Activated T-cell treated with anti-CD3 and anti-CD28 coated beads, Interleukin-2, amount 50 U/mL, for 24 hours (primary cell): ENCODE data around the gene ESPN.

Experiments used
- DNase-seq: peaks from one replicate; pipeline ENCODE4 v3.0.0-alpha.2; 2020
- H3K27ac Mint-ChIP-seq: 2 replicates; pipeline ENCODE4 v1.8.0; 2020; ENCODE audit warnings: mild to moderate bottlenecking, mixed read lengths
- H3K27me3 Mint-ChIP-seq: 2 replicates; pipeline ENCODE4 v1.8.0; 2020; ENCODE audit warnings: mixed read lengths
- H3K36me3 Mint-ChIP-seq: 2 replicates; pipeline ENCODE4 v1.8.0; 2020; ENCODE audit warnings: low read depth, mixed read lengths
- H3K4me1 Mint-ChIP-seq: 2 replicates; pipeline ENCODE4 v1.8.0; 2020; ENCODE audit warnings: low read depth, mixed read lengths
- H3K4me3 Mint-ChIP-seq: 2 replicates; pipeline ENCODE4 v1.8.0; 2020; ENCODE audit warnings: mild to moderate bottlenecking, moderate library complexity, mixed read lengths
- H3K9me3 Mint-ChIP-seq: 2 replicates; pipeline ENCODE4 v1.8.0; 2020; ENCODE audit warnings: mixed read lengths

The ESPN gene

DNA sequence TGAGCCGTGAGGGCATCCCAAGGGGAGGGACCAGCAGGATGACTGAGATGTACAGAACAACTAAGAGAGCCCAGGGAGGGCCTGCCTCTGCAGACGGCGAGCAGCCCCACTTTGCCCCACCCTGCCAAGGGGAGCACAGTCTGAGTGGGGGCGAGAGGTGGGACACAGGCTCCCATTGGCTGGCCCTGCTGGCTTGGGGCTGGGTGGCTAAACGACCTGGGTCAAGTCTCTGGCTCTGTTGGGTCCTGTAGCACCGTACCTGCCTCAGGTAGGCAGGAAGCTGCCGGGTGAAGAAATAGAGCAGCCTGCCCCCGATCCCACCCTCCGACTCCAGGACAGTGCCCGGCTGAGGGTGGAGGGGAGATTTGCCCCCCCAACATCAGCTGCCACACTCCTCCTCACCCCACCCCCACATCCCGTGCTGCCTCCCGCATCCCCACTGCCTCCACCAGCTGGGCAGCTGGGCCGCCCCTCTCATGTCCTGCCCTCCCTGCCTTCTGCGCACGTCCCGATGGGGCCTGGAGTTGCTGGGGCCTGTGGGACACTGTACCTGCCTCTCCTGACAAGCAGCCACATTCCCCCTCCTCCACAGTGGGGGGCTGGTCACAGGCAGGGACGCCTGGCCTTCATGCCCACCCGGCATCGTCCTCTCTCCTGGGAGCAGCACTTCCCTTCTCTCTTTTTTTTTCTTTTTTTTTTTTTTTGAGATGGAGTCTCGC is 79.5 kb downstream of the ESPN start:
- DNase-seq: no peak
- H3K27ac Mint-ChIP-seq: no peak overlapping the region
- peaks cover 13% of the 10 kb centered on the region for H3K27me3 Mint-ChIP-seq
- H3K9me3 Mint-ChIP-seq: no peaks in the 10 kb centered on the region
- no peaks in the 10 kb centered on the region for H3K36me3 Mint-ChIP-seq
- H3K4me3 Mint-ChIP-seq: no peak overlapping the region
- no peaks in the 10 kb centered on the region for H3K4me1 Mint-ChIP-seq

DNA sequence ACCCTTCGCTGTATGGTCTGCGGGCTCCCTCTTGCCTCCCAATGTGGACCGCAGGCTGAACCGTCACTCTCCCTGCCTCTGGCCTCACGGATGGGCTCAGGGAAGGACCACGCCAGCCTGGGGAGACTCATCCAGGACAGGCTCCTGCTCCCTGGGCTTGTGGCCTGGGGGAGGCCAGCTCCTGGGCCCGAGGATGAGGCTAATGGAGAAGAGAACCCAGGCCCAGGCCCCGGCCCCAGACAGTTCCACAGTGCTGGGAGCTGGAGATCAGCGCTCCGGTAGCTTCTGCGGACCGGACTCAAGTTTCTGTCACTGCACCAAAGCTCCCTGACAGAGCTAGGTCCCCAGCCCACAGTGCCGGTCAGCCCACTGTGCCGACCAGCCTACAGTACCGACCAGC is 80.3 kb downstream of the ESPN start:
- no peaks in the 10 kb centered on the region for H3K9me3 Mint-ChIP-seq

DNA sequence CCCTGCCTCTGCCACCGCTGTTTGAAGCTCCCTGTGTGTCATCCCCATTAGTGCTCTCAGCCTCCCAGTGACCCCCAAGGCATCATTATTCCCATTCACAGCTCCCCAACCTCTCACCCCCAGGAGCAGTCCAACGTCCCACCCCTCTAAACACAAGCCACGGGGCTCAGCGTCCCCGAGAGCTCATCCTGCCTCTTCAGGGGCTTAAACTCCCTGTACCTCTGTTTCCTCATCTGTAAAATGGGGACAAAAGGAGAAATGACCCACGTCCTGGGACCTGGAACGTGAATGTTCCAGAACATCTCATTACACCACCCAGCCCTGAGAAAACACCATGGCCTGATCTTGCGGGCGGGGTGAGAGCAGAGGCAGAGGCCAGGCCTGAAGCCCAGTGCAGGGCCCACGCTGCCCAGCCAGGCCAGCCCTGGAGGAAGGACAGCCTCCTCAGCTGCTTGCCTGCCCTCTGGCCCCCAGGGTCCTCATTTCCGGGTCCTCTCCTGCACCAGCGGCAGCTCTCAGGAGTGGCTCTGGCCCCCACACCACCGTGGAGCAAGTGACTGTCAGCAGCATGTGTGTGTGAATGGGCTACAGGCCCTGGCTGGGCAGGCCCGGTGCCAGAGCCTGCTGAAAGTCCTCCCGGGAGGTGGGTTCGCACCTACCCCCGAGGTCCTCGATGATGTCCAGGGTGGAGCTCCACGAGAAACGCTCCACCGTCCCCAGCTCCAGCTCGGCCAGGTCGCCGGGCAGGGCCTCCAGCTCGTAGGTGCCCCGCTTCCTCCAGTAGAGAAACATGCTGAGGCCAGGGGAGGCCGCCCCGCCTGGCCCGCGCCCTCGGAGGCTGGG is 81.0 kb downstream of the ESPN start:
- H3K4me3 Mint-ChIP-seq: no peak overlapping the region
- no peaks in the 10 kb centered on the region for H3K4me1 Mint-ChIP-seq
- no peak for DNase-seq
- no peaks in the 10 kb centered on the region for H3K36me3 Mint-ChIP-seq
- H3K27ac Mint-ChIP-seq: no peak overlapping the region
- peaks cover 11% of the 10 kb centered on the region for H3K27me3 Mint-ChIP-seq
- no peaks in the 10 kb centered on the region for H3K9me3 Mint-ChIP-seq

More for the DNA sequence above, 80.3 kb downstream of the ESPN start:
- no peak overlapping the region for H3K27ac Mint-ChIP-seq
- H3K4me3 Mint-ChIP-seq: no peak overlapping the region
- H3K27me3 Mint-ChIP-seq: peaks cover 11% of the 10 kb centered on the region
- no peak for DNase-seq
- H3K4me1 Mint-ChIP-seq: no peaks in the 10 kb centered on the region
- no peaks in the 10 kb centered on the region for H3K36me3 Mint-ChIP-seq

DNA sequence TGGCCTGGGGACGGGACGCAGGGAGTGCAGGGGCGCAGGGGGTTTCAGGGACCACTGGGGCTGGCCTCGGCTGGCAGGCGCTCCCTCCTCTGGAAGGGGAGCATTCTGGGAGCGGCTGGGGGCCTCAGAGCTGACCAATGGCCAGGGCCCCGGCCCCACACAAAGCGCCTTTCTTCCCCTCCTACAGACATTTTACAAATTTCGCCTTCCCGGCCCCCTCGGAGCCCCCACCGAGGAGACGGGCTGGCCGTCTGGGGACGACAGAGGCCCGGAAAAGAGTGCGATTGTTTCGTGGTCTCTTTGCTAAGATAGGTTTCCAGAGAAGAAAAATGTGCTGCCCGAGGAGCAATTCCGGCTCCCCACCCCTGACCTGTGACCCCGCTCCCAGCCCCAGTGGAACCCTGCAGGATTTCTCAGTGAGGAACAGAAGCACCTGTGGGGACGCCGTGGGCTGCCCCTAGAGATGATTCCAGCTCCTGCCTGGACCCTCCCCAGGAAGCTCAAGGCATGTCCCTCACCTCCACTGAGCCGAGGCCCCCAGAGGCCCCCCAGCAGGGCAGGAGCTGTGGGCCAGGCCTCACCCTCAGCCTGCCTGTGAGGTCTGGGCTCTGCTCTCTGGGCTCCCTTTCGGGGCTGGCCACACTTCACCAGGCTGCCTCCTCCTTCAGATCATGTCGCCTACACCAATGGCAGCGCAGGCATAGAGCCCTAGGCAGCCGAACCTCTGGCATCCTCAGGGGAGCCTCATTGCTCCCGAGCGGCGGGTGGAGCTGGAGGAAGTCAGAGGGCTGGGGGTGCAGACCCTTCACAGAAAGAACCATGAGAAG is 81.8 kb downstream of the ESPN start:
- no peaks in the 10 kb centered on the region for H3K9me3 Mint-ChIP-seq
- H3K27me3 Mint-ChIP-seq: peaks cover 6% of the 10 kb centered on the region
- no peaks in the 10 kb centered on the region for H3K36me3 Mint-ChIP-seq
- no peaks in the 10 kb centered on the region for H3K4me1 Mint-ChIP-seq
- no peak overlapping the region for H3K4me3 Mint-ChIP-seq
- no peak for DNase-seq
- no peak overlapping the region for H3K27ac Mint-ChIP-seq

DNA sequence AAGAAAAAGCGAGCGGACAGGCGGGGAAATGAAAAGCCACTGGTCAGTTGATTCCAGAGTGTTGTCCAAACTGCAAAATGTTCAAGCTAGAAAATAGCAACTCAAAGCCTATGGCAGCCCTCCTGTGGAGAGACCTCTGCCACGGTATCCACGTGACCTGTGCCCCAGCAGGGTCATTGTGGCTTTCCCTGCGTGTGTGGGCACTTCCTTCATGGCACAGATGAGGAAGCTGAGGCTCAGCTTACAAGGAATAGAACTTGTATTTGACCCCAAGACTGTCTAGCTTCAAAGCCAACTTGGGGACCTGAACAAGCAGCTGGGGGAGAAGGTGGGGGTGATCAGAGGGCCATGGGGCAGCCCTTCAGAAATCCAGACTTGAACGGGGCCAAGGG is 82.5 kb downstream of the ESPN start:
- H3K9me3 Mint-ChIP-seq: no peaks in the 10 kb centered on the region
- H3K27ac Mint-ChIP-seq: no peak overlapping the region
- no peak overlapping the region for H3K4me3 Mint-ChIP-seq
- no peak for DNase-seq
- H3K4me1 Mint-ChIP-seq: no peaks in the 10 kb centered on the region
- H3K27me3 Mint-ChIP-seq: peaks cover 6% of the 10 kb centered on the region
- no peaks in the 10 kb centered on the region for H3K36me3 Mint-ChIP-seq

DNA sequence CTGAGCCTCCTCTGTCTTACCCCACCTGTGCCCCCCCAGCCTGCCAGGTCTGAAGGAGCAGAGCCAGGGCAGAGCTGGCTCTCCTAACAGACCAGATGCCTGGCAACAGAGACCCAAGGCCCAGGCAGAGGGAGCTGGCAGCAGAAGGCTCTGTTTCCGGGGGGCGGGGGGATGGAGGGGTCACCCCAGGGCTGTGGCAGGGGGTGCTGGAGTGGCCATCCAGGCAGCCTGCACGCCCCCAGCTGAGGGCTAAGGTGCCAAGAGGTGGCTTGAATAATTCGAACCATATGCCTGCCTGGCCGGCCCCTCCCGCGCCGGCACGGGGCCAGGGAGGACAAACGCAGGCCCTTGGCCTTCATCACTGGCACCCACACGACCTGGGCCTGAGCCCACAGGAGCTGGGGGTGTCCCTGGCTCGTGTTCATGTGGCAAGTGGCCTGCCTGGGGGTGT is 82.9 kb downstream of the ESPN start:
- Mint-ChIP-seq H3K9me3 (no peaks in the 10 kb centered on the region), H3K4me1 (no peaks in the 10 kb centered on the region), H3K36me3 (no peaks in the 10 kb centered on the region), H3K27ac (no peak overlapping the region), H3K27me3 (peaks cover 6% of the 10 kb centered on the region), H3K4me3 (no peak overlapping the region)
- no peak for DNase-seq

DNA sequence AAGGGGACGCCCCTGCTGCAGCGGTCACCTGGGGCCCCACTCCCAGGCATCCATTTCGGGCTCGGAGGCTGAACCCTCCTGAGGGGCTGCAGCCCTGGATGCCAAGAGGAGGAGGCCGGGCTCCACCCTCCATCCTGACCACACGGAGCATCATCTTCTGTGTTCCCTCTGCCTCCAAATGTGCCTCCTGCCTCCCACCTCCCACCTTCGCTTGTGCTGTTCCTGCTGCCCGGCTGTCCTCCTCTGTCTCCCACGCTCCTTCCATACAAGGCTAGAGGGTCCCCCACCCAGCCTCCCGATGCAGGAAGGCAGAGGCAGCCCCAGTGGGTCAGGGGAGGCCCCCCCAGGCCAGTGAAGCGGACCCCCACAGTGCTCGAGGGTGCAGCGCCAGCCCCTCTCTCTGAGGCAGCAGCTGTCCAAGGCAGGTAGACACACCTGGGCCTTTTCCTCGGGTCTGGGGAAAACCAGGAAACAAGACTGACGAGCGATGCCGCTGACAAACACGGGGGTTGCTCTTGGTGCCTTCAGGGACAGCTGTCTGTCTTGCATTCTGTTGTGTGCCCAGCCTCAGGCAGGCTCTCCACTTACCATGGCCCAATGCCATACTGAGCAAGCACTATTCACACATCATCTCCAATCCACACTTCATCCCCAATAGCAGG is 83.7 kb downstream of the ESPN start:
- Mint-ChIP-seq H3K9me3 (no peaks in the 10 kb centered on the region), H3K36me3 (no peaks in the 10 kb centered on the region), H3K27ac (no peak overlapping the region), H3K27me3 (peaks cover 6% of the 10 kb centered on the region), H3K4me3 (no peak overlapping the region), H3K4me1 (no peaks in the 10 kb centered on the region)
- DNase-seq: no peak

DNA sequence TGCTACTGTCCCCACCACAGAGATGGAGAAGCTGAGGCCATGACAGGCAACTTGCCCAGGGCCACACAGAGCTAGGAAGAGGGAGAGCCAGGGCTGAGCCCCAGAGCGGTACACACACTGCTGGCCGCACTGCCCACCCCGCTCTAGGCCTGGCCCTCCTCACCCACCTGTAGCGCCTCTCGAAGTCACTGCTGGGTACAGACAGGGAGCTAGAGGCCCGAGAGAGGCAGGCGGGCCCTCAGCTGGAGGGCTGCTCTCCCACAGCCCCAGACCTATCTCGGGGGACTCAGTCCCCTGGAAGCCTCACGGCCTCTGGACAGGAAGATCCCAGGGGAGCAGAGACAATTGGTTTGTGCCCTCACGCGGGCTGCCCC is 84.2 kb downstream of the ESPN start:
- H3K9me3 Mint-ChIP-seq: no peaks in the 10 kb centered on the region
- peaks cover 6% of the 10 kb centered on the region for H3K27me3 Mint-ChIP-seq
- H3K36me3 Mint-ChIP-seq: no peaks in the 10 kb centered on the region
- no peaks in the 10 kb centered on the region for H3K4me1 Mint-ChIP-seq
- no peak overlapping the region for H3K4me3 Mint-ChIP-seq
- DNase-seq: no peak
- H3K27ac Mint-ChIP-seq: no peak overlapping the region

DNA sequence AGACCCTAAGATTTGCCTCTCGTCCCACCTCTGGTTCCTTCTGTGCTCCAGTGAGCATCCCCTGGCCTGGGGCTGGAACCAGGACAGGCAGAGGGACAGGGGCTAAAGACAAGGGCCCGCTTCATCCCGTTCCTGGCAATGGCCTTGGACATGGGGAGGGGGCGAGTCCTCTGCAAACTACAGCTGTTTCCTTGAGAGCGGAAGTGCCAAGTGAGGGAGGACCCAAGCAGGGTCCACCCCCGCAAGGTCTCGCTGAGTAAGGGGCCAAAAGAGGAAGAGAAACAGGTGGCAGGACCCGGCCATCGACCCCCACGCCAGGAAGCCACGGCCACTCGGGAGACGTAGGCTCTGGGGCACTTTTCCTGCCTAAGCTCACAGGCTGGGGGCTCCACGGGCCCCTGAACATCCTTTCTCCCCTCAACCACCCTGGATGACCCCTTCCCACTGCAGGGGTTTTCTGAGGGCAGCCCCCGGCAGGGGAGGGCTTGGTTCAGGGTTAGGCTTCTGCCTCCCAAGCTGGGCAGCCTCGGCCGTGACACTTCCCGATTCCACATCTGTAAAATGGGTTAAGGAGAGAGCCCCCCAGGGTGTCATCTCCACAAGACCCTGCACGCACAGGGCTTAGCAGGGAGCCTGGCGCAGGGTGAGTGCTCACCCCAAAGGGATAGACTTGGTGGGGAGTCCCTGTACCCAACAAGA is 84.8 kb downstream of the ESPN start:
- H3K36me3 Mint-ChIP-seq: no peaks in the 10 kb centered on the region
- no peak overlapping the region for H3K27ac Mint-ChIP-seq
- no peak for DNase-seq
- H3K9me3 Mint-ChIP-seq: no peaks in the 10 kb centered on the region
- H3K4me1 Mint-ChIP-seq: no peaks in the 10 kb centered on the region
- no peak overlapping the region for H3K4me3 Mint-ChIP-seq
- H3K27me3 Mint-ChIP-seq: peaks cover 6% of the 10 kb centered on the region

DNA sequence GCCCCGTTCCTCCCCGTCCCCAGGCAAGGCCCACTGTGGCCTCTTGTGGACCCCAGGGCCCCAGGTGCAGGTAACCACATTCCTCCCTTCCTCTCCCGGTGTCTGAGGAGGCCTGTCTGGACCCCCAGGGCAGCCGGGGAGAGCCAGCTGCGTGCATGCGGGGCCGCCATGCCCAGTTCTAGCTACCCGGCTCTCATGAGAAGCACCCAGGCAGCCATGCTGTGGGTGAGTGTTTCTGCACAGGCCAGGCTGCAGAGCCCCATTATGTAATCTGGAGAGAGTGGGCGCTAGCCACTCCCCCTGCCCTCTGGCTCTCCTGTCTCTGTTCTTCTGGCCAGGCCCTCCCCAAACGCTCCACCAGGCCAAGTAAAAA is 85.3 kb downstream of the ESPN start:
- H3K9me3 Mint-ChIP-seq: no peaks in the 10 kb centered on the region
- no peak overlapping the region for H3K4me3 Mint-ChIP-seq
- H3K4me1 Mint-ChIP-seq: no peaks in the 10 kb centered on the region
- no peak for DNase-seq
- no peaks in the 10 kb centered on the region for H3K36me3 Mint-ChIP-seq
- H3K27ac Mint-ChIP-seq: no peak overlapping the region
- peaks cover 6% of the 10 kb centered on the region for H3K27me3 Mint-ChIP-seq

DNA sequence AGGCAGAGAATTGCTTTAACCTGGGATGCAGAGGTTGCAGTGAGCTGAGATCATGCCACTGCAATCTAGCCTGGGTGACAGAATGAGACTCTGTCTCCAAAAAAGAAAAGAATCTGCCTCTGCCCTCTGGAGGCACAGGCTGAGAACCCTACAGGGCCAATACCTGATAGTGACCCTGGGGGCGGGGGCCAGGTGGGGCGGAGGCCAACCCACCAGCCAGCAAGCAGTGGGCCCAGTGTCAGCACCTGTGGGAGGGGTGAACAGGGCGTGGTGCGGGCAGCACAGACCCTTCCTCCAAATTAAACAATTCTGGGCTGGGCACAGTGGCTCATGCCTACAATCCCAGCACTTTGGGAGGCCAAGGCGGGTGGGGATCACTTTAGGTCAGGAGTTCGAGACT is 85.9 kb downstream of the ESPN start:
- no peak overlapping the region for H3K4me3 Mint-ChIP-seq
- peaks cover 6% of the 10 kb centered on the region for H3K27me3 Mint-ChIP-seq
- H3K27ac Mint-ChIP-seq: no peak overlapping the region
- H3K4me1 Mint-ChIP-seq: no peaks in the 10 kb centered on the region
- H3K36me3 Mint-ChIP-seq: no peaks in the 10 kb centered on the region
- no peaks in the 10 kb centered on the region for H3K9me3 Mint-ChIP-seq
- DNase-seq: no peak
